Measurements from ENCODE around the gene SPHKAP.
"Not testable (repeated sequence)": the region's sequence is repeated elsewhere in the genome, so short reads cannot be mapped to it uniquely, and the experiment has no call there.

The SPHKAP gene

GRCh38 chr2:228181098-228182019 lies at the start of gene SPHKAP:
SPHKAP (minus strand) TSS chr2:228181687; CDS start chr2:228181598, 89 bp downstream.
- no peak for DNase-seq (ENCODE audit: low read depth)

GRCh38 chr2:228227466-228227865 lies 46.0 kb upstream of the SPHKAP start:
- no peak for DNase-seq (ENCODE audit: low read depth)

- DNase-seq (ENCODE audit: low read depth), result peak; percentile 0
These were observed 42.9 kb upstream of the SPHKAP start for GRCh38 chr2:228224410-228224809.

GRCh38 chr2:228218593-228218992 lies 37.1 kb upstream of the SPHKAP start:
- DNase-seq (ENCODE audit: low read depth), result not testable (repeated sequence)

- DNase-seq (ENCODE audit: low read depth), result no peak
These were observed 16.0 kb upstream of the SPHKAP start for GRCh38 chr2:228197504-228197903.

- no peak for DNase-seq (ENCODE audit: low read depth)
These were observed 1.0 kb downstream of the SPHKAP start for GRCh38 chr2:228180181-228181097.

- no peak for DNase-seq (ENCODE audit: low read depth)
These were observed 14.2 kb downstream of the SPHKAP start for GRCh38 chr2:228167290-228167689.

- no peak for DNase-seq (ENCODE audit: low read depth)
These were observed 16.8 kb downstream of the SPHKAP start for GRCh38 chr2:228164718-228165117.

- no peak for DNase-seq (ENCODE audit: low read depth)
These were observed 23.6 kb downstream of the SPHKAP start for GRCh38 chr2:228157841-228158240.

- DNase-seq (ENCODE audit: low read depth), result no peak
These were observed 36.5 kb downstream of the SPHKAP start for GRCh38 chr2:228144961-228145360.

- no peak for DNase-seq (ENCODE audit: low read depth)
These were observed 40.5 kb downstream of the SPHKAP start for GRCh38 chr2:228140934-228141528.

GRCh38 chr2:228136027-228136426 lies 45.5 kb downstream of the SPHKAP start:
- DNase-seq (ENCODE audit: low read depth), result no peak

- no peak for DNase-seq (ENCODE audit: low read depth)
These were observed 46.2 kb downstream of the SPHKAP start for GRCh38 chr2:228135300-228135699.

- DNase-seq (ENCODE audit: low read depth), result no peak
These were observed 49.7 kb downstream of the SPHKAP start for GRCh38 chr2:228131833-228132232.

GRCh38 chr2:228126401-228126800 lies 55.1 kb downstream of the SPHKAP start:
- DNase-seq (ENCODE audit: low read depth), result no peak

- DNase-seq (ENCODE audit: low read depth), result no peak
These were observed 62.5 kb downstream of the SPHKAP start for GRCh38 chr2:228118940-228119339.

GRCh38 chr2:228107846-228108245 lies 73.6 kb downstream of the SPHKAP start:
- DNase-seq (ENCODE audit: low read depth), result no peak

- DNase-seq (ENCODE audit: low read depth), result no peak
These were observed 75.8 kb downstream of the SPHKAP start for GRCh38 chr2:228105526-228106250.

GRCh38 chr2:228104215-228104614 lies 77.3 kb downstream of the SPHKAP start:
- no peak for DNase-seq (ENCODE audit: low read depth)

- no peak for DNase-seq (ENCODE audit: low read depth)
These were observed 78.1 kb downstream of the SPHKAP start for GRCh38 chr2:228103379-228103778.

- no peak for DNase-seq (ENCODE audit: low read depth)
These were observed 78.5 kb downstream of the SPHKAP start for GRCh38 chr2:228102949-228103348.

Measured in GM04504 (cell line).